Measurements from ENCODE around the gene PPFIA3.
"Not testable (repeated sequence)": the region's sequence is repeated elsewhere in the genome, so short reads cannot be mapped to it uniquely, and the experiment has no call there.

PPFIA3 gene

GRCh38 chr19:49150106-49150943 is 31.0 kb downstream of the PPFIA3 start:
- peak; percentile 71 to 94 for DNase-seq

DNA sequence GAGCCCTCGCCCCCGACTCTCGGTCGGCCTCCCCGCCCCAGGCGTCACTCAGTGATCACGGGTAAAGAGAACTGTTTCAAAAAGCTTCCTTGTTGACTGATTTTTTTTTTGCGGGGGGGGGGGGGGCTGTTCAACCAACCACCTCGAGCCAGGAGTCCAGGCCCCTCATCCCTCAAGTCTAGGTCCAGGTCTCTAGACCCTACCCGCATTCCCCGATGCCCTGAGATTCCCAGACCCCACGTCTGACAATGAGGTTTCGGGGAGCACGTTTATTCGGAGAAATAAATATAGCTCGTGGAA is 31.6 kb downstream of the PPFIA3 start:
- peak in 1 of 2 experiments; percentile 21 for DNase-seq

DNA sequence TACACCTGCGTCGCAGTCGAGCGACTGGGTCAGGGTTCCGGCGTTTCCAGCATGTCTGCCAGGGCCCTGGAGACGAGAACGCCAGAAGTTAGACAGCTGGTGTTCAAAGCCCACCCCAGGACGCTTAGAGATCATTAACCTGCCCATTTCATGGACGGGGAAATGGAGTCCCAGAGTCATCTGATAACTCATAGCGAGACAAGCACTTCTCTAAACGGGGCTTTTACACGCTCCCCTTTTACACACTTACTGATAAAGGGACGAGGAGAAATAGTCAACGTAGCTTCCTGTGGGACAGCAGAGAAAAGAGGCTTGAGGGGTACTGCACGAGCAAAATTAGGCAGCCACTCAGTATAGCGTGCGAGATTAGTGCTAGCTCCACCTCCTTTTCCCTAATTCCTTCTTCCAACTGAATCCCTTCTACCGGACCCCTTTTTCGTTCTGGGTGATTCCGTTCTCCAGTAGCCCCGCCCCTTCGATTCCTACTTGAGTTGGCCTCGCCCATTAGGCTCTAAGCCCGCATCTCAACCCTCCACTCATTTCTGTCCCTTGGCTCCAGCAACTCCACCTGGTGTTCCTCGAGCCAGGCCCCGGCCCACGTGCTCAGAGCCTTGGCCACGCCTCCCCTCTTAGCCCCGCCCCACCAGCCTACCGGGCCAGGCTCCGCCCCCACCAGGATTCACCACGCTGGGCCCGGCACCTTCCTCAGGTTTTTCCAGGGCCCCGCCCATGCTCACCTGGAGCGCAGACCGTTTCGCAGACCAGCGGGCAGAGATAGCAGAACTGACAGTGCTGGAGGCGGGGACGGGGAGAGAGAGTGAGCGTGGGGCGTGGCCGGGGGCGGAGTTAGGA is 32.1 kb downstream of the PPFIA3 start:
- DNase-seq, result peak; percentile 93 to 99

- DNase-seq, result no peak
Observed at GRCh38 chr19:49152119-49152550, 32.8 kb downstream of the PPFIA3 start.

- no peak for DNase-seq
Observed at GRCh38 chr19:49153167-49153809, 33.9 kb downstream of the PPFIA3 start.

- no peak for DNase-seq
Observed at GRCh38 chr19:49154279-49154678, 34.9 kb downstream of the PPFIA3 start.

- no peak for DNase-seq
Observed at GRCh38 chr19:49155005-49155819, 35.9 kb downstream of the PPFIA3 start, which contains the start of gene HRC. Gene HRC, minus strand, starts transcription at chr19:49155396. Its CDS starts 159 bp downstream, at chr19:49155237.

DNA sequence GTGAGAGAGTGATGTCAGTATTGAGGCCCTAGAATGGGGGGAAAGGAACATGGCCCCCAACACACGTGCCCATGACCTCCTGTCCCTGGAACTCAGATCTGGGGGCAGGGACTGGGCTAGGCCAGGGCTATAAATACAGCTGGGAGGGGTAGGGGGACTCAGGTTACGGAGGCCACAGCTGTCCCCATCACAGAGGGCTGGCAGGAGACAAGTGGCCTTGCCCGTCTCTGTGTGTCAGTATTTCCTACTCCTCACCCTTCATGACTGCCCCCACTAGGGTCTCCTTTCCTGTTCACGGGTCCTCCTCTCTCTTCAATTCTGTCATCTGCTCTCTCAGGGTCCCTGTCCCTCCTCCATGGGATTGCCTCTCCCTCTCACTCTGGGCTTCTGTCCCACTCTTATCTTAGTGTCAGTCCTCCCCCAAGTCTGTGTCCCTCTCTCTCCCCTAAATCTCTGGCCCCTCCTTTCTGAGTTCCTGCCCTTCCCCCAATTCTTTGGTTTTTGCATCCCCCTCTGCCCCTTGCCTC is 36.5 kb downstream of the PPFIA3 start:
- DNase-seq, result no peak

GRCh38 chr19:49157445-49158224 is 38.3 kb downstream of the PPFIA3 start, which contains the start of gene TRPM4:
Gene TRPM4, plus strand, starts transcription at chr19:49157792. Its CDS starts 75 bp downstream, at chr19:49157867.
- peak; percentile 68 to 95 for DNase-seq

- no peak for DNase-seq
Observed at GRCh38 chr19:49160450-49161189, 41.3 kb downstream of the PPFIA3 start.

DNA sequence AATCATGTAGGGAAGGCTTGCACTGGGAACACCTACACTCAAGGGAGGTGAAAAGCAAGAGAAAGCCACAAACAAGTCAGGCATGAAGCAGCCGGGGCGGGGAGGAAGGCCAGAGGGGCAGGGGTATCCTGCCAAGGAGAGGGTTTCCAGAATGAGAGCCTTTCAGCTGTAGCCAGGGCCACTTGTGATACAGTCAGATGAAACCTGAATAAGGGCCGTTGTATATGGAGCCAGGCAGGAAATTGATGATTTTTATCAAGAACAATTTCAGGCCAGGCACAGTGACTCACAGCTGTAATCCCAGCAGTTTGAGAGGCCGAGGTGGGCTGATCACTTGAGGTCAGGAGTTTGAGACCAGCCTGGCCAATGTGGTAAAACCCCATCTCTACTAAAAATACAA is 42.6 kb downstream of the PPFIA3 start:
- DNase-seq, result no peak

- DNase-seq, result no peak
Observed at GRCh38 chr19:49165111-49165750, 45.9 kb downstream of the PPFIA3 start.

GRCh38 chr19:49165865-49166301 is 46.5 kb downstream of the PPFIA3 start:
- DNase-seq, result no peak

DNA sequence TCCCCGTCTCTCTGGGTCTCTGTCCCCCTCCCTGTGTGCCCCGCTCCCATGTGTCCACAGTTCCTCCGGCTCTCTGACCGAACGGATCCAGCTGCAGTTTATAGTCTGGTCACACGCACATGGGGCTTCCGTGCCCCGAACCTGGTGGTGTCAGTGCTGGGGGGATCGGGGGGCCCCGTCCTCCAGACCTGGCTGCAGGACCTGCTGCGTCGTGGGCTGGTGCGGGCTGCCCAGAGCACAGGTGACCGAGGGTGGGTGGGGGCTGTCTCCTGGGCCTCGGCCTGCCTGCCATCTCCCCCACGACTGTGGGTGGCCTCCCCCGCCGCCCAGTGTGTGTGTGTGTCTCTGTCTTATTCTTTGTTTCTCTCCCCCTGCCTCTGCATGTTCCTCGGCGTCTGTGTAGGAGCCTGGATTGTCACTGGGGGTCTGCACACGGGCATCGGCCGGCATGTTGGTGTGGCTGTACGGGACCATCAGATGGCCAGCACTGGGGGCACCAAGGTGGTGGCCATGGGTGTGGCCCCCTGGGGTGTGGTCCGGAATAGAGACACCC is 48.6 kb downstream of the PPFIA3 start:
- DNase-seq, result no peak

GRCh38 chr19:49168421-49168820 is 49.1 kb downstream of the PPFIA3 start:
- no peak for DNase-seq

- no peak for DNase-seq
Observed at GRCh38 chr19:49173198-49173597, 53.9 kb downstream of the PPFIA3 start.

DNA sequence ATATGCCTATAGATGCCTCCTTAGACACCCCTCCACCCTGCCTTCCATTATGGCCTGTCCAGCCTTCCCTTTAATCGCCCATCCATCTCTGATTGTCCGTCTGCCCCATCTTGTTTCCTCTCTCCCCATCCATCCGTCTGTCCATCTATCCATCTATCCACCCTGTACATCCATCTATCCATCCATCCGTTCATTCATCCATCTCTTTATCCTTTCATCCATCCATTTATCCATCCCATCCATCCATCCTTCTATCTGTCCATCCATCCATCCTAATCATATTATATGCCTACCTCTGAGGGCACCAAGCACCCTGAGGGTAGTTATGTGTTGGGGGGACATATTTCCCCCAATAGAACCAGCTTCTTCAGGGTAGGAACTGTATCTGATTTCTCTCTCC is 61.3 kb downstream of the PPFIA3 start:
- DNase-seq, result no peak

GRCh38 chr19:49182010-49182847 is 62.9 kb downstream of the PPFIA3 start:
- not testable (repeated sequence) for DNase-seq
